ENCODE measurements around the gene CARS1. TPM values are rescaled to one million over a fixed set of nuclear protein-coding genes. Genes with fewer than 3 reads are reported as not detected.

Gene CARS1
- total and polyA plus RNA-seq, 2 of the 8 experiments (the other 6 are each of a cell fraction or from before 2014, with no cell fraction given) = 44.1 to 100 TPM

GRCh38 chr11:3022982-3023381, 34.2 kb downstream of the CARS1 start:
- no peak overlapping the region for H2BK20ac ChIP-seq (ENCODE audit: low read length)
- no peak overlapping the region for H2BK12ac ChIP-seq (ENCODE audit: low read depth, low read length)
- CTCF ChIA-PET (ENCODE audit: partially characterized antibody) = interaction anchor here (0.5 to 9.2 kb wide), 12 partner anchors 9 to 783 kb away, joined by 3 to 66 read pairs (median 5); no protein-coding TSS in a partner anchor
- H3K79me2 ChIP-seq (ENCODE audit: control insufficient read depth in 1 of 2, insufficient read depth in 2 of 2, low read length in 2 of 2) = no peaks in the 10 kb centered on the region
- no peak overlapping the region for H3K4ac ChIP-seq (replicated peaks; ENCODE audit: insufficient read length, low read depth, low read length)
- no peak overlapping the region for H3K9ac ChIP-seq (replicated peaks in 1 of 4; ENCODE audit: extremely low read depth in 1 of 4, low read depth in 3 of 4, low read length in 3 of 4)
- H3K9me3 ChIP-seq (ENCODE audit: insufficient read depth in 2 of 2, low read depth in 1 of 2, low read length in 1 of 2) = no peaks in the 10 kb centered on the region
- H3K4me2 ChIP-seq (ENCODE audit: insufficient read depth in 1 of 2, low read depth in 2 of 2, low read length in 2 of 2) = no peak overlapping the region
- no peak overlapping the region for H2BK15ac ChIP-seq (ENCODE audit: low read length)
- no peak overlapping the region for H3K23ac ChIP-seq (ENCODE audit: insufficient read length)
- no peak overlapping the region for H2BK120ac ChIP-seq (replicated peaks; ENCODE audit: low read depth, low read length)
- no peak overlapping the region for H4K8ac ChIP-seq (ENCODE audit: extremely low read depth, insufficient read depth, low read length)
- H3K4me3 ChIP-seq (ENCODE audit: extremely low read depth in 1 of 4, insufficient read depth in 2 of 4, low read depth in 3 of 4, low read length in 4 of 4) = no peak overlapping the region
- no peak for DNase-seq (ENCODE audit: low read depth in 1 of 2, low spot score in 2 of 2)
- H4K20me1 ChIP-seq (replicated peaks in 1 of 2; ENCODE audit: control insufficient read depth in 1 of 2, insufficient read depth in 2 of 2, low read length in 2 of 2) = peaks cover 2 to 22% of the 10 kb centered on the region in 2 experiments
- no peak overlapping the region for H3K27ac ChIP-seq (ENCODE audit: low read depth, low read length)
- FAIRE-seq = no peak
- H3K18ac ChIP-seq (ENCODE audit: extremely low read depth, low read length) = no peak overlapping the region
- no peak overlapping the region for H3K14ac ChIP-seq (ENCODE audit: insufficient read length)
- 94% methylated on average over 4 of the region's 4 CpGs; no CpG with 5 or more reads in 1 of the 2 experiments for WGBS, 2 experiments (ENCODE audit: extremely low coverage in 1 of 2, insufficient coverage in 1 of 2, insufficient read length in 1 of 2, insufficient replicate concordance in 2 of 2, low coverage in 1 of 2, low lambda C conversion rate in 2 of 2, missing lambda C conversion rate in 1 of 2)
- H3K36me3 ChIP-seq (ENCODE audit: control insufficient read depth in 2 of 4, insufficient read depth in 4 of 4, low read length in 3 of 4) = peaks cover 17 to 55% (median 34%) of the 10 kb centered on the region in 4 experiments
- no peaks in the 10 kb centered on the region for H3K4me1 ChIP-seq (replicated peaks in 1 of 4; ENCODE audit: control insufficient read depth in 3 of 4, insufficient read depth in 4 of 4, low read length in 3 of 4)
- H3K23me2 ChIP-seq (ENCODE audit: low read depth, low read length) = no peaks in the 10 kb centered on the region
- no peaks in the 10 kb centered on the region for H3K27me3 ChIP-seq (replicated peaks in 1 of 4; ENCODE audit: control insufficient read depth in 3 of 4, extremely low read depth in 1 of 4, insufficient read depth in 3 of 4, low read length in 3 of 4)
- no peak overlapping the region for H4K5ac ChIP-seq (ENCODE audit: insufficient read length, low read depth, low read length)
- H2AFZ ChIP-seq (ENCODE audit: low read length) = no peak overlapping the region
- H4K91ac ChIP-seq (replicated peaks; ENCODE audit: insufficient read length, low read length) = no peak overlapping the region
- H2BK5ac ChIP-seq (ENCODE audit: low read depth, low read length) = no peak overlapping the region
- H3K79me1 ChIP-seq (ENCODE audit: low read depth, low read length) = no peaks in the 10 kb centered on the region
- H3K56ac ChIP-seq (replicated peaks; ENCODE audit: insufficient read length, low read depth, low read length) = no peak overlapping the region
- POLR2A ChIA-PET (ENCODE audit: partially characterized antibody) = interaction anchor here (0.6 to 1.6 kb wide), 12 partner anchors 11 to 134 kb away, joined by 3 to 6 read pairs (median 3); partner anchors contain the start of gene NAP1L4
- H2AK5ac ChIP-seq (ENCODE audit: low read depth, low read length) = no peak overlapping the region
- TF ChIP-seq MAFK (IDR thresholded peaks at IDR 0.05; ENCODE audit: low read depth, low read length) (no peak), POU5F1 (IDR thresholded peaks at IDR 0.05; ENCODE audit: low read depth, low read length) (no peak), RAD21 (IDR thresholded peaks at IDR 0.05 in 1 of 2, conservative IDR thresholded peaks at IDR 0.05 in 1 of 2; ENCODE audit: low read depth in 2 of 2, low read length in 2 of 2) (no peak), KDM1A (IDR thresholded peaks at IDR 0.05; ENCODE audit: borderline replicate concordance, low read length) (no peak), EGR1 (IDR thresholded peaks at IDR 0.05; ENCODE audit: borderline replicate concordance, low read depth, low read length) (no peak)
